Natural killer cell treated with Interleukin-12 subunit alpha and Interleukin-12 subunit beta and Interleukin-15 and Interleukin-18, amount 100 ng/mL, for 72 hours (primary cell): ENCODE measurements around the gene SERINC4. TPM values are rescaled to one million over a fixed set of nuclear protein-coding genes. Genes with fewer than 3 reads are reported as not detected.
"Not testable (repeated sequence)": the region's sequence is repeated elsewhere in the genome, so short reads cannot be mapped to it uniquely, and the experiment has no call there.

Experiments
- ATAC-seq, 2 donors: fragments of 150-1000 bp; cut with Tn5 transposase in 1 of 2; sonication (Bioruptor Pico), chemical (Tn5 transposase) in 1 of 2; 2 replicates each; pipeline ENCODE4 v1.10.0; 2021
- DNase-seq: peaks from one replicate; pipeline ENCODE4 v3.0.0; 2022; ENCODE audit warnings: low spot score
- H3K27ac Mint-ChIP-seq, 2 donors: 1 replicate in 1 of 2; 2 replicates in 1 of 2; pipeline ENCODE4 v1.8.0; 2022; ENCODE audit warnings: mixed read lengths in 2 of 2, mild to moderate bottlenecking in 1 of 2, moderate library complexity in 1 of 2
- H3K27me3 Mint-ChIP-seq, 2 donors: 1 replicate in 1 of 2; 2 replicates in 1 of 2; pipeline ENCODE4 v1.8.0; 2022; ENCODE audit warnings: mixed read lengths in 2 of 2
- H3K36me3 Mint-ChIP-seq: one replicate; pipeline ENCODE4 v1.8.0; 2022; ENCODE audit warnings: mixed read lengths
- H3K4me1 Mint-ChIP-seq, 2 donors: 1 replicate in 1 of 2; 2 replicates in 1 of 2; pipeline ENCODE4 v1.8.0; 2022; ENCODE audit warnings: low read depth in 2 of 2, mixed read lengths in 2 of 2, mild to moderate bottlenecking in 1 of 2
- H3K4me3 Mint-ChIP-seq: one replicate; pipeline ENCODE4 v1.8.0; 2022; ENCODE audit warnings: mixed read lengths
- H3K9me3 Mint-ChIP-seq: 2 replicates; pipeline ENCODE4 v1.8.0; 2022; ENCODE audit warnings: mixed read lengths
- total RNA-seq, 2 donors: library from RNA; stranded (reverse); gene quantifications; one replicate each; pipeline ENCODE4 v1.2.3, GENCODE V29; 2022

SERINC4 gene
- total RNA-seq, 2 donors from 2014 or later: 0.24 to 0.50 TPM

DNA sequence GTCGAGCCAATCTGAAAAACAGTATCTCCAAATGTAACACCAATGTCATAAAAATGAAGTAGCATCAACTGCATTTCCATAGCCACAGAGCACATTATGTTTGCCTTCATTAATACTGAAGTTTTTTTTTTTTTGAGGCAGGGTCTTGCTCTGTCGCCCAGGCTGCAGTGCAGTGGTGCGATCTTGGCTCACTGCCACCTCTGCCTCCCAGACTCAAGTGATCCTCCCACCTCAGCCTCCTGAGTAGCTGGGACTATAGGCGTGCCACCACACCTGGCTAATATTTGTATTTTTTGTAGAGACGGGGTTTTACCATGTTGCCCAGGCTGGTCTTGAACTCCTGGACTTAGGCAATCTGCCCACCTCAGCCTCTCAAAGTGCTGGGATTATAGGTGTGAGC, 15.0 kb upstream of the SERINC4 start:
- H3K27ac Mint-ChIP-seq, H3K4me3 Mint-ChIP-seq, H3K9me3 Mint-ChIP-seq, DNase-seq, ATAC-seq, H3K27me3 Mint-ChIP-seq: not testable (repeated sequence)
- H3K36me3 Mint-ChIP-seq: peaks cover 28% of the 10 kb centered on the region
- H3K4me1 Mint-ChIP-seq: peaks cover 8 to 16% of the 10 kb centered on the region in 2 donors

DNA sequence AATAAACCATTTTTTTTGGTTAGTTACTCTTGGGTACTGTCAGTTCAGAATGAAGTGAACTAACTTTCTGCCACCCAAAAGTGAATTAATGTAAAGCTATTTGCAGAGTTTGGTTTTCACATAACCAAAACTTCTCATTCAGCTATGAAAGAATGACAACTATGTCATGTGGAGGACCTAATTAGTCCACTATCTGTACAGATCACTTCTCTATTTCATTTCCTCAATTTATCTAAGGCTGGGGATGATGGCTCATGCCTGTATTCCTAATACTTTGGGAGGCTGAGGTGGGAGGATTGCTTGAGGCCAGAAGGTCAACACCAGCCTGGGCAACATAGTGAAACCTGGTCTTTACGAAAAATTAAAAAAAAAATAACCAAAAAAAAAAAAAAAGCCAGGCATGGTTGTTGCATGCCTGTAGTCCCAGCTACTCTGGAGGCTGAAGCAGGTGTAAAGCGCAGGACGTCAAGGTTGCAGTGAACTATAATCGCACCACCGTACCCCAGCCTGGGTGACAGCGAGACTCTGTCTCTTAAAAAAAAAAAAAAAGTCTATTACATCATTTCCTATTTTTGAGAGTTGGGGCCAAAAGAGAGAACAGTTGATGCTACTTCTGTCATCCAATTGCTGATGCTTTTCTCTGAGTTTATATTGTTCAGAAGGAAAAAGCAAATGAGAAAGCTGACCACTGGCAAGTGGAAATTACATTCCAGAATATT, 9.1 kb upstream of the SERINC4 start:
- ATAC-seq (no peak), DNase-seq (no peak)
- Mint-ChIP-seq H3K27me3 (no peaks in the 10 kb centered on the region), H3K36me3 (peaks cover 32% of the 10 kb centered on the region), H3K4me1 (peaks cover 4 to 5% of the 10 kb centered on the region in 2 donors), H3K9me3 (no peaks in the 10 kb centered on the region), H3K4me3 (no peak overlapping the region), H3K27ac (no peak overlapping the region)

DNA sequence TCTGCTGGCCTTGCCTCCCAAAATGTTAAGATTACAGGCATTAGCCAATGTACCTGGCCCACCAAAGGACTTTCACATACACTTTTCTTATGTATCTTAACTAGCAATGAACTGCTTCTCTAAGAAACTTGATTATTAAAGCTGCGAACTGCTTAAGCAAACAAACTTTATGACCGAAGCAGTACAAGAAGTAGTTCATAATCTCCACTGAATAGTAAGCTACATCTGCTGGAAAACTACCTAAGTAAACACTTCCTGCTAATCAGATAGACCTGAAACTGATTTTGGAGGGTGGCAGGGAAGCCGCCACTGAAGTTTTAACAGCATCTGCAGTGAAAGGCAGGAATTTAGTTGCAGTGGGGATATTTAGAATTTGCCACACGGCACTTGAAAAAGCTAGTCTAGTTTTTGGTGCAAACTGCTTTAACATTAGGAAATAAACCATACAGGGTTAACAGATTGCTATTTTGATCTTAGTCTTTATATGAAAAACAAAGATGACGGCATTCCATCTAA, 8.5 kb upstream of the SERINC4 start:
- H3K27me3 Mint-ChIP-seq: no peaks in the 10 kb centered on the region
- H3K9me3 Mint-ChIP-seq: no peaks in the 10 kb centered on the region
- H3K4me1 Mint-ChIP-seq: peaks cover 4 to 5% of the 10 kb centered on the region in 2 donors
- ATAC-seq (no peak), DNase-seq (no peak)
- peaks cover 32% of the 10 kb centered on the region for H3K36me3 Mint-ChIP-seq
- H3K27ac Mint-ChIP-seq: no peak overlapping the region
- H3K4me3 Mint-ChIP-seq: no peak overlapping the region

DNA sequence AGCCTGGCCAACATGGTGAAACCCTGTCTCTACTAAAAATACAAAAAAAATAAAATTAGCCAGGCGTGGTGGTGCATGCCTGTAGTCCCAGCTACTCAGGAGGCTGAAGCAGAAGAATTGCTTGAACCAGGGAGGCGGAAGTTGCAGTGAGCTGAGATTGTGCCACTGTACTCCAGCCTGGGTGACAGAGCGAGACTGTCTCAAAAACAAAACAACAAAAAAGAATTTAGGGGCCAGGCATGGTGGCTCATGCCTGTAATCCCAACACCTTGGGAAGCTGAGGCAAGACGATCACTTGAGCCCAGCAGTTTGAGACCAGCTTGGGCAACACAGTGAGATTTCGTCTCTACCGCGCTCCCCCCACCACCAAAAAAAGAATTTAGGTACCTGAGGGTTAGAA, 2.7 kb upstream of the SERINC4 start:
- peaks cover 42% of the 10 kb centered on the region for H3K36me3 Mint-ChIP-seq
- DNase-seq, H3K9me3 Mint-ChIP-seq, ATAC-seq, H3K4me3 Mint-ChIP-seq, H3K27ac Mint-ChIP-seq, H3K27me3 Mint-ChIP-seq: not testable (repeated sequence)
- H3K4me1 Mint-ChIP-seq: peaks cover 27 to 30% of the 10 kb centered on the region in 2 donors

DNA sequence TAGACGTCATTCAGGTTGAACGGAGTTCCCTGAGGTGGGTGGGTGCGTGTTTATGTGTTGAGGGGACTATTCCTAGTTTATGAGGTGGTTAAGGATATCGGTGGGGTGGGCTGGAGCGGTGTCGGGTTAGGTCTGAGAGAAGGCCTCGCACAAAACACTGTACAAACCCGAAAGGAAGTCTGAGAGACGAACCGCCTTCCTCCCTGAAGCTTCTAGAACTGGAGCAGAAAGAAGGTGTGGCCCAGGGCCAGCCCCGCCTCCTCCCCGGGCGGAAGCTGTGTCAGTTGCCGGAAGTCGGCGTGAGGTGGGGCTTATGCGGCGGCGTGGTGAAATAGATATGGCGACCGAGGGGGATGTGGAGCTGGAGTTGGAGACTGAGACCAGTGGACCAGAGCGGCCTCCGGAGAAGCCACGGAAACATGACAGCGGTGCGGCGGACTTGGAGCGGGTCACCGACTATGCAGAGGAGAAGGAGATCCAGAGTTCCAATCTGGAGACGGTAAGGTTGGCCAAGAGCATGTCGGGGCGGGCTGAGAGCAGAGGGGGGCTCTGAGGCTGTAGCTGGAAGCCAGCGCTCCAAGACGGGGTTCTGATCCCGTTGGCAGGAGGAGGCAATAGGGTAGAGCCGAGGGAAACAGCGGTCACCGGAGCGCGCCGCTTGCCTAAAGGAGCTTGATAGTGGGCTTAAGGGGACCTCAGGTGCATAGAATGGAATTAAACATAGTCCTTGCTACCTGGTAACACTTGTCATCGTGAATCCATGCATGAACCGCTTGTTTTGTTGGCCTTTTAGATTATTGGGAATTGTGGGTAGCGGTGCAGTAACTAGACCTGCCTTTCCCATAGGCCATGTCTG, 494 bp upstream of the SERINC4 start, which contains the start of gene HYPK:
TSS of gene HYPK (plus strand) at position 314 of the 856 bp plus-strand sequence. CDS start at position 338, 24 bp downstream.
- Mint-ChIP-seq H3K36me3 (peaks cover 37% of the 10 kb centered on the region), H3K27ac (peak within 1 kb of the TSS; percentile 87 to 91), H3K9me3 (no peaks in the 10 kb centered on the region), H3K4me1 (peaks cover 36 to 41% of the 10 kb centered on the region in 2 donors), H3K4me3 (peak within 1 kb of the TSS; percentile 99), H3K27me3 (no peaks in the 10 kb centered on the region)
- DNase-seq (peak; percentile 93), ATAC-seq (peak; percentile 99)

DNA sequence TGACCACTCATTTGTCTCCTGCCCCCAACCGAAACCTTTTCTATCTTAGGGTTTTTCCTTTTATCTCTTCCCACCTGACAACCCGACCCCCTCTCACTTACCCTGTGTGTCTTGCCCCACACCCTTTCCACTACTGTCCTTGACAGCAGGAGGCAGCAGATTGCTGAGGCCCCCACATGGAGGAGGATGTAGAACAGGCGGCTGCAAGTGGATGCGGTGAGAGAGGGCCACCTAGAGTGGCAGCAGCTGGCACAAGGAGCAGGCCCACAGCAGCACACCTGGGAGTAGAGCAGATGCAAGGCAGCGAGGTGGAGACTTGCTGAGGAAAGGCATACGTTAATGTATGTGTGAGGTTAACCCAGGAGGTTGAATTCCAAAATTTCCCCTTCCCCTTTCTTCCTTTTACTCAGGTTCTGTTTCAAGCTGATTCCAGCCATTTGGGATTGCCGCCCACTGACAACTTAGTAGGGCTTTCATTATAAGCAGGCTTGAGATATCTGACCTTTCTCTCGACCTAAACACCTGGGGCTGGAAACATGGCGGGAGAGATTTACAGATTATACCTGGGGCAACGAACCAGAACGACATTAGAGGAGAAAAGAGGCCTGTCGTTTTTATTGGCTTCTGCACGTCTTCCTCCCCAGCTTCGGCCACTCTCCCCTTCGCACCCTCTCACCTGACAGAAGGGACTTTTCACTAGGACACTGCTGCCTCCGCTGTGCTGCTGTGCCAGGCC, 643 bp downstream of the SERINC4 start:
- Mint-ChIP-seq H3K4me1 (peaks cover 46 to 53% of the 10 kb centered on the region in 2 donors), H3K27me3 (no peaks in the 10 kb centered on the region), H3K9me3 (no peaks in the 10 kb centered on the region), H3K36me3 (peaks cover 42% of the 10 kb centered on the region), H3K27ac (peak overlapping the region; percentile 87 to 91), H3K4me3 (peak overlapping the region; percentile 99)
- DNase-seq (no peak), ATAC-seq (no peak)

DNA sequence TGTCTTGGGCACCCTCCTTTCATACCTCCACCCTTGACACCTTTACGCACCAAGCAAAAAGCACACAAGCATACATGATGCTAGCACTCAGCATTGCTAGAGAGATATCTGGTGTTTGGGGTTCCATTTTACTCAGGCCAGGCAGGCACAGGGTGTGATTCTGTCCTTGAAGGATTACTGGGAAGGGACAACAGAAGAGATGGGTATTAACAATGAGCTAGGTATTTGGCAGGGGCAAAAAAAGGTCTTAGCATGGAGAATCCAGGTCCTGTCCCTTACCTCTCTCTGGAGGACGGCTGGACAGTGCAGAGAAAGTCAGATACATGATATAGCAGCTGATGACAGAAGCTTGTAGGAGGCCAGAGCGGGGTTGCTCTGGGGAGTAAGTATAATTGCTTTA, 3.5 kb downstream of the SERINC4 start:
- no peaks in the 10 kb centered on the region for H3K27me3 Mint-ChIP-seq
- no peaks in the 10 kb centered on the region for H3K9me3 Mint-ChIP-seq
- H3K4me3 Mint-ChIP-seq: no peak overlapping the region
- no peak for DNase-seq
- peaks cover 43% of the 10 kb centered on the region for H3K36me3 Mint-ChIP-seq
- H3K4me1 Mint-ChIP-seq: peaks cover 56 to 69% of the 10 kb centered on the region in 2 donors
- peak overlapping the region; percentile 19 to 63 for H3K27ac Mint-ChIP-seq
- no peak for ATAC-seq

DNA sequence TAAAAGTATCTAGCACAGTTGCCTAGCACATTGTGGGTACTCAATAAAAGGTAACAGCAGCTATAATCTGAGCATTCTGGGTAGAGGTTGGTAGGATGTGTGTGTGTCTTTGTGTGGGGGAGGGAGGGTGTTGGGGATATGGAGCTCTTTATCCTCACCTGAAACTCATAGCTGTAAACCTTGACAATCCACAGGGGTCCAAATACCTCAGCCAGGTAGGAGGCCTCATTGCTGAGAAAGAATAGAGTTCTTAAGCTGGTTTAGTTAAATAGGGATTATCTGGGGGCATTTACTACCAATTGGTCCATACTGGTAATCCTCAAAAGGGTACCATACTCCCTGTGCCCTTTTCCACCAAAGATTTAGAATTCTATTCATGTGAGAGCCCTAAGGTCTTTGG, 4.0 kb downstream of the SERINC4 start:
- no peak for DNase-seq
- Mint-ChIP-seq H3K36me3 (peaks cover 37% of the 10 kb centered on the region), H3K9me3 (no peaks in the 10 kb centered on the region), H3K4me3 (no peak overlapping the region), H3K27me3 (no peaks in the 10 kb centered on the region), H3K4me1 (peaks cover 53 to 67% of the 10 kb centered on the region in 2 donors), H3K27ac (peak overlapping the region in 1 of 2 donors; percentile 19)
- ATAC-seq: no peak

DNA sequence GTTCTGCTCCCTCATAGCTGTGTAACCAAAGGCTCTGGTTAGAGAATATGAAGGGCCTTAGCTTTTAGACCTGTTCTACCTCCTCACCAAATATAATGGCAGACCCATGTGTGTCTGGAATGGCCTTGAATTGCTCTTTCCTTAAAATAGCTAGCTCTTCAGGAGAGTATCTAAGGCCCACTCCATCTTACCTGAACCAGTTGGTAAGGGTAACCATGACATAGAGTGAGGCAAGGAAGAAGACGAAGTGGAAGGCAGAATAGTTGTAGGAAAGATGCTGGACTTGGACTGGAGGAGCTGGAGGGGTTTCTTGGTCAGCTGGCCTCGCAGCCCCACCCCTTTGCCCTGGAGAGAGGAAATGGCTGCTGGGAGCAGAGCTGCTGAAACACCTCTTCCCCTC, 4.8 kb downstream of the SERINC4 start:
- ATAC-seq: no peak
- Mint-ChIP-seq H3K4me1 (peaks cover 48 to 60% of the 10 kb centered on the region in 2 donors), H3K9me3 (no peaks in the 10 kb centered on the region)

DNA sequence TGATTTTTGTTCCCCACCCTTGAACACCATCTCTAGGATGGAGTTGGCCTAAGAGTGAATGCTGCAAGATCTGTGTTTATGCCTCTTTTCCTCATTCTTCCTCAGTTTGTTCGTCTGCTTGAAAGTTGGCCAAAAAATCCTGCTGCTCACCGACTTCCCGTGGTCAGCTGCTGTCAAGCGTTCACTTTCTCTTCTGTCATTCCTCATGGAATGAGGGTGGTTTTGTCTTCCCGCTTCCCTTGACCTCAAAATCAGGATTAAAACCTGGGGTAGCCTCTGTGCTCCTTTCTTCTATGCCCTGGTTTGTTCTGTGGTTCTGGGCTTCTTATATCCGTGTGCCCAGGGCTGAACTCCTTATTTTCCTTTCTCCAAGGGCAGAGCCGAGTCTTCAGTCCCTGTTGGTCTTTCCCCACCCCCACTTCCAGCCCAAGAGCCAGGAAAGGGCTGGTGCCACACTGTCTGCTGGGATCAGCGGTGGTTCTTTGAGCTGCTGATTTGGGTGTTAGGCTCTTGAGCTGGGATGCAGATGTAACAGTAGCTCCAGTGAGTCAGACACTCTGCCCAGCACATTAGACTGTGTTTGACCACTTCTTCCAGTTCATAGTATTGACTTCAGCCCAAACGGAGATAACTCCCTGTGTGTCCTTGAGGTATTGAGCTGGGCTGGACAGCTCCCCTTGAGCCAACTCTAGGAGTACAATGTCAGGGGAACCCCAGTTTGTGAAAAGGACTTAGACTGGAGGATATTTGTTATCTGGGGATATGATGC, 5.6 kb downstream of the SERINC4 start:
- no peak for ATAC-seq
- Mint-ChIP-seq H3K4me3 (peak overlapping the region; percentile 97), H3K9me3 (no peaks in the 10 kb centered on the region), H3K27ac (peak overlapping the region; percentile 97), H3K4me1 (peaks cover 41 to 54% of the 10 kb centered on the region in 2 donors), H3K27me3 (no peaks in the 10 kb centered on the region), H3K36me3 (peaks cover 26% of the 10 kb centered on the region)
- DNase-seq: no peak

More for the DNA sequence above, 4.8 kb downstream of the SERINC4 start:
- no peak for DNase-seq
- no peak overlapping the region for H3K4me3 Mint-ChIP-seq
- H3K27me3 Mint-ChIP-seq: no peaks in the 10 kb centered on the region
- H3K36me3 Mint-ChIP-seq: peaks cover 30% of the 10 kb centered on the region
- H3K27ac Mint-ChIP-seq: peak overlapping the region; percentile 97

DNA sequence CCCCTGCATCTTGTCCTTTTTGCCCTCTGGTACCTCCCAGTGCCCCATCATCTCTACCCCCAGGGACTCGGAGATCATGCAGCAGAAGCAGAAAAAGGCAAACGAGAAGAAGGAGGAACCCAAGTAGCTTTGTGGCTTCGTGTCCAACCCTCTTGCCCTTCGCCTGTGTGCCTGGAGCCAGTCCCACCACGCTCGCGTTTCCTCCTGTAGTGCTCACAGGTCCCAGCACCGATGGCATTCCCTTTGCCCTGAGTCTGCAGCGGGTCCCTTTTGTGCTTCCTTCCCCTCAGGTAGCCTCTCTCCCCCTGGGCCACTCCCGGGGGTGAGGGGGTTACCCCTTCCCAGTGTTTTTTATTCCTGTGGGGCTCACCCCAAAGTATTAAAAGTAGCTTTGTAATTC, 6.4 kb downstream of the SERINC4 start:
- peak overlapping the region; percentile 97 for H3K27ac Mint-ChIP-seq
- H3K36me3 Mint-ChIP-seq: peaks cover 22% of the 10 kb centered on the region
- H3K27me3 Mint-ChIP-seq: no peaks in the 10 kb centered on the region
- peak overlapping the region; percentile 97 for H3K4me3 Mint-ChIP-seq
- no peaks in the 10 kb centered on the region for H3K9me3 Mint-ChIP-seq
- H3K4me1 Mint-ChIP-seq: peaks cover 34 to 54% of the 10 kb centered on the region in 2 donors
- ATAC-seq (no peak), DNase-seq (no peak)

DNA sequence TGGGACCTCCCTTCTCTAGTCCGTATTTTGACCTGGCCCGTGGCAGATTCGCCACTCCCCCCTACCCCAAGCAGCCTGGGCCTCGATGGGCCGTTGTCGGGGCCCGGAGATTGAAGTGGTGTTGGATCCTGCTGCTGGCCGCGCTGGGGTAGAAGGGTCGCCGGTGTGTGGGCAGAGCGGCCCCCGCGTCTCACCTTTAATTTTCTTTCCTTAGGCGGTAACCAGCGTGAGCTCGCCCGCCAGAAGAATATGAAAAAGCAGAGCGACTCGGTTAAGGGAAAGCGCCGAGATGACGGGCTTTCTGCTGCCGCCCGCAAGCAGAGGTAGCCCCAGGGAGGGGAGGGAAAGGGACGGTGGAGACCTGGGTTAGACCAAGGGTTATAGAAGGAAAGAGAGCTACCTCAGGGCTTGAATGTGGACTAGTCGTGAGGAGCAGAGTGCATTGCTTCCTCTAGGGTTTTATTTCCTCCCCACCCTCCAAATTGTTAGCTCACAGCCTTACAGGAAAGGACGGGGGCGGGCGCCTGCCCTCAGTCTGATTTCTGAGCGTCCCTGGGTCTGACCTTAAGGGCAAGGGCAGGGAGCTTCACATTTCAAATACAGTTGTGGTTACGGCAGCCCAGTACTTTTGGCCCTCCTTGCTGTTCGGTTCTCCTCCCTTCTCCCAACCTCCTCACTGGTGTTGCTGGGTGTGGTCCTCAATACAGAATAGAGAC, 7.1 kb downstream of the SERINC4 start:
- peak overlapping the region; percentile 97 for H3K27ac Mint-ChIP-seq
- no peaks in the 10 kb centered on the region for H3K27me3 Mint-ChIP-seq
- H3K4me3 Mint-ChIP-seq: peak overlapping the region; percentile 97
- no peaks in the 10 kb centered on the region for H3K9me3 Mint-ChIP-seq
- H3K36me3 Mint-ChIP-seq: peaks cover 18% of the 10 kb centered on the region
- no peak for DNase-seq
- peak in 1 of 2 donors; percentile 4 for ATAC-seq
- peaks cover 28 to 48% of the 10 kb centered on the region in 2 donors for H3K4me1 Mint-ChIP-seq
